Fibroblast of villous mesenchyme (primary cell): ENCODE data around the gene EAF1. TPM values are rescaled to one million over a fixed set of nuclear protein-coding genes. Genes with fewer than 3 reads are reported as not detected.

Experiments used
- DNase-seq: peaks from one replicate; pipeline ENCODE4 v3.0.0-alpha.2; 2010; ENCODE audit warnings: low read depth
- H3K4me3 ChIP-seq: 2 replicates; pipeline ENCODE4 v1.5.1; 2011; ENCODE audit warnings: low read depth, mild to moderate bottlenecking, low read length
- CTCF ChIP-seq: IDR thresholded peaks from 2 replicates; pipeline ENCODE4 v1.5.1; 2012; ENCODE audit warnings: low read depth, mild to moderate bottlenecking, low read length; ENCODE audit not compliant: insufficient read depth
- total RNA-seq: library from RNA; depleted of rRNA; stranded (reverse); fragments of >200 nt; gene quantifications from 2 replicates; pipeline ENCODE4 v1.2.3, GENCODE V29; 2012

The EAF1 gene
- total RNA-seq, 1 donor: 35.8 TPM

- no peak overlapping the region for H3K4me3 ChIP-seq
- DNase-seq: no peak
- no peak for TF ChIP-seq CTCF
Measured at GRCh38 chr3:15440891-15441290, 13.5 kb downstream of the EAF1 start.

GRCh38 chr3:15443826-15444524 lies 16.6 kb downstream of the EAF1 start:
- no peak overlapping the region for H3K4me3 ChIP-seq
- no peak for TF ChIP-seq CTCF
- DNase-seq: no peak

- H3K4me3 ChIP-seq: no peak overlapping the region
- no peak for DNase-seq
- no peak for TF ChIP-seq CTCF
Measured at GRCh38 chr3:15449489-15450224, 22.3 kb downstream of the EAF1 start.

GRCh38 chr3:15450438-15451215 lies 23.2 kb downstream of the EAF1 start:
- no peak for TF ChIP-seq CTCF
- no peak for DNase-seq
- no peak overlapping the region for H3K4me3 ChIP-seq

GRCh38 chr3:15451216-15452113 lies 24.1 kb downstream of the EAF1 start:
- TF ChIP-seq CTCF: no peak
- no peak for DNase-seq
- H3K4me3 ChIP-seq: no peak overlapping the region

GRCh38 chr3:15452156-15452555 lies 24.8 kb downstream of the EAF1 start:
- DNase-seq: no peak
- TF ChIP-seq CTCF: no peak
- no peak overlapping the region for H3K4me3 ChIP-seq
